Amygdala (tissue), 56 donors: ENCODE data around the gene AKR1B15.
"Not testable (repeated sequence)": the region's sequence is repeated elsewhere in the genome, so short reads cannot be mapped to it uniquely, and the experiment has no call there.

Experiments used
- DNase-seq, 56 donors: peaks; one replicate each; lab custom pipeline; 2025; lab: John Stamatoyannopoulos, UW

AKR1B15 gene

GRCh38 chr7:134548877-134549276, at the start of gene AKR1B15:
Gene AKR1B15 (plus strand): TSS chr7:134549110. CDS start chr7:134564620, 15,510 bp downstream.
- no peak for DNase-seq

GRCh38 chr7:134500406-134500805, 48.5 kb upstream of the AKR1B15 start:
- no peak for DNase-seq

- no peak for DNase-seq
Observed at GRCh38 chr7:134500982-134501381, 47.9 kb upstream of the AKR1B15 start.

GRCh38 chr7:134502463-134503371, 46.2 kb upstream of the AKR1B15 start:
- DNase-seq = no peak

- DNase-seq = no peak
Observed at GRCh38 chr7:134504660-134505164, 44.2 kb upstream of the AKR1B15 start.

GRCh38 chr7:134505856-134506255, 43.1 kb upstream of the AKR1B15 start:
- no peak for DNase-seq

GRCh38 chr7:134509010-134509409, 39.9 kb upstream of the AKR1B15 start:
- no peak for DNase-seq

GRCh38 chr7:134510646-134511045, 38.3 kb upstream of the AKR1B15 start:
- DNase-seq = no peak

GRCh38 chr7:134512271-134512670, 36.6 kb upstream of the AKR1B15 start:
- no peak for DNase-seq

GRCh38 chr7:134513169-134513752, 35.6 kb upstream of the AKR1B15 start:
- DNase-seq = peak in 4 of 56 donors; percentile 2 to 35 (median 2)

GRCh38 chr7:134514106-134514505, 34.8 kb upstream of the AKR1B15 start:
- no peak for DNase-seq

- DNase-seq = peak in 2 of 56 donors; percentile 12 to 50
Observed at GRCh38 chr7:134514663-134515062, 34.2 kb upstream of the AKR1B15 start.

GRCh38 chr7:134515569-134516468, 33.1 kb upstream of the AKR1B15 start:
- DNase-seq = no peak

- no peak for DNase-seq
Observed at GRCh38 chr7:134520130-134520529, 28.8 kb upstream of the AKR1B15 start.

- DNase-seq = no peak
Observed at GRCh38 chr7:134522601-134523000, 26.3 kb upstream of the AKR1B15 start.

- DNase-seq = not testable (repeated sequence)
Observed at GRCh38 chr7:134525449-134525848, 23.5 kb upstream of the AKR1B15 start.

GRCh38 chr7:134526552-134527248, 22.2 kb upstream of the AKR1B15 start:
- DNase-seq = not testable (repeated sequence)

GRCh38 chr7:134527979-134528371, 20.9 kb upstream of the AKR1B15 start:
- no peak for DNase-seq

- DNase-seq = no peak
Observed at GRCh38 chr7:134528749-134529148, 20.2 kb upstream of the AKR1B15 start.

GRCh38 chr7:134530460-134530859, 18.4 kb upstream of the AKR1B15 start:
- no peak for DNase-seq
